ENCODE results near the gene PCNX2. TPM values are rescaled to one million over a fixed set of nuclear protein-coding genes. Genes with fewer than 3 reads are reported as not detected.
A peak's percentile ranks its signal among the peaks of the same experiment; 100 is the strongest.

The PCNX2 gene
- total RNA-seq, 1 donor = 56.8 TPM

DNA sequence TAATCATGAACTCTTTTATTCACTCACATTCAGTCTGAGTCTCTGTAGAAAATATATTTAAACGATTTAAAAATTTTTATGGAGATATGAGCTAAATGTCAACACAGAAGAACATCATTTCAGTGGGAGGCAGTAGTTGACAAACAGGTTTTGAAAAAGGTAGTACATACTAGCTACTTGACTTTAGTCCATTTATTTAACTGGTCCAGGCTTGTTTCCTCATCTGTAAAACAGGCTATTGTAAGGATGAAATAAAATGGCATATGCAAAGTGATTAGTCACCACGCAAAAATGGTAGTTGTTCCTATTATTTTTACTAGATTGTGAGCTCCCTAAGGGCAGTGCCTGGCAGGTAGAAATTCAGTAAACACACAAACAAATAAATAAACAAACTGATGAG, 270.0 kb downstream of the PCNX2 start:
- Histone ChIP-seq H3K27ac (ENCODE audit: low read depth, low read length) (no peak overlapping the region), H3K4me3 (ENCODE audit: insufficient read depth, low read length) (no peak overlapping the region), H3K79me2 (ENCODE audit: insufficient read depth, low read length) (no peaks in the 10 kb centered on the region), H4K20me1 (ENCODE audit: insufficient read depth, low read length) (no peaks in the 10 kb centered on the region), H3K4me2 (ENCODE audit: insufficient read depth, low read length) (no peak overlapping the region), H3K9me3 (ENCODE audit: low read depth, low read length) (no peaks in the 10 kb centered on the region), H3K36me3 (ENCODE audit: insufficient read depth, low read length) (no peaks in the 10 kb centered on the region), H2AFZ (ENCODE audit: low read length) (no peak overlapping the region), H3K27me3 (ENCODE audit: insufficient read depth, low read length) (no peaks in the 10 kb centered on the region), H3K4me1 (ENCODE audit: insufficient read depth, low read length) (no peaks in the 10 kb centered on the region)
- TF ChIP-seq, protein P1, sequence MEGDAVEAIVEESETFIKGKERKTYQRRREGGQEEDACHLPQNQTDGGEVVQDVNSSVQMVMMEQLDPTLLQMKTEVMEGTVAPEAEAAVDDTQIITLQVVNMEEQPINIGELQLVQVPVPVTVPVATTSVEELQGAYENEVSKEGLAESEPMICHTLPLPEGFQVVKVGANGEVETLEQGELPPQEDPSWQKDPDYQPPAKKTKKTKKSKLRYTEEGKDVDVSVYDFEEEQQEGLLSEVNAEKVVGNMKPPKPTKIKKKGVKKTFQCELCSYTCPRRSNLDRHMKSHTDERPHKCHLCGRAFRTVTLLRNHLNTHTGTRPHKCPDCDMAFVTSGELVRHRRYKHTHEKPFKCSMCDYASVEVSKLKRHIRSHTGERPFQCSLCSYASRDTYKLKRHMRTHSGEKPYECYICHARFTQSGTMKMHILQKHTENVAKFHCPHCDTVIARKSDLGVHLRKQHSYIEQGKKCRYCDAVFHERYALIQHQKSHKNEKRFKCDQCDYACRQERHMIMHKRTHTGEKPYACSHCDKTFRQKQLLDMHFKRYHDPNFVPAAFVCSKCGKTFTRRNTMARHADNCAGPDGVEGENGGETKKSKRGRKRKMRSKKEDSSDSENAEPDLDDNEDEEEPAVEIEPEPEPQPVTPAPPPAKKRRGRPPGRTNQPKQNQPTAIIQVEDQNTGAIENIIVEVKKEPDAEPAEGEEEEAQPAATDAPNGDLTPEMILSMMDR (IDR thresholded peaks at IDR 0.05; ENCODE audit: extremely low read depth, low read depth, low read length) = no peak
- DNase-seq (ENCODE audit: insufficient read length, low spot score, missing footprints) = no peak

DNA sequence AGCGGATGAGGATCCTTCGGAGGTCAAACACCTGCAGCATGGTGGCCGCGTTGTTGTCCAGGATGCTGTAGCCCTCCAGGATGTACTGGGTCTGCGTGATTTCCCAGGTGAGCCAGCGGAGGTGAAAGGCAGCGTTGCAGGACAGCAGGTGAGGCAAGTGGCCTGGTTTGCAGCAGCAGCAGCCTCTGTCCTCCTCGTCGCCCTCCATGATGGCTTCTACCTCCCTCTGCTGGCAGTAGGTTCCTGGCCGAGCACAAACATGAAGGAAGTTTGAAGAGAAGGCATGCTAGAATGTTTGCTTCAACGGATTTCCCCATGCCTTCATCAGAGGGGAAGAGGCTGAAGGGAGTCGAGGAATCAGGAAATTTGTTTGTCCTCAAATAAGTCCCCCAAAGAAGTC, 270.4 kb downstream of the PCNX2 start:
- TF ChIP-seq, protein P1 (IDR thresholded peaks at IDR 0.05; ENCODE audit: extremely low read depth, low read depth, low read length) = peak; percentile 39
- Histone ChIP-seq H3K27ac (ENCODE audit: low read depth, low read length) (no peak overlapping the region), H4K20me1 (ENCODE audit: insufficient read depth, low read length) (no peaks in the 10 kb centered on the region), H3K79me2 (ENCODE audit: insufficient read depth, low read length) (no peaks in the 10 kb centered on the region), H3K4me2 (ENCODE audit: insufficient read depth, low read length) (no peak overlapping the region), H2AFZ (ENCODE audit: low read length) (no peak overlapping the region), H3K4me1 (ENCODE audit: insufficient read depth, low read length) (no peaks in the 10 kb centered on the region), H3K4me3 (ENCODE audit: insufficient read depth, low read length) (no peak overlapping the region), H3K9me3 (ENCODE audit: low read depth, low read length) (no peaks in the 10 kb centered on the region), H3K36me3 (ENCODE audit: insufficient read depth, low read length) (no peaks in the 10 kb centered on the region), H3K27me3 (ENCODE audit: insufficient read depth, low read length) (no peaks in the 10 kb centered on the region)
- DNase-seq (ENCODE audit: insufficient read length, low spot score, missing footprints) = peak; percentile 48

DNA sequence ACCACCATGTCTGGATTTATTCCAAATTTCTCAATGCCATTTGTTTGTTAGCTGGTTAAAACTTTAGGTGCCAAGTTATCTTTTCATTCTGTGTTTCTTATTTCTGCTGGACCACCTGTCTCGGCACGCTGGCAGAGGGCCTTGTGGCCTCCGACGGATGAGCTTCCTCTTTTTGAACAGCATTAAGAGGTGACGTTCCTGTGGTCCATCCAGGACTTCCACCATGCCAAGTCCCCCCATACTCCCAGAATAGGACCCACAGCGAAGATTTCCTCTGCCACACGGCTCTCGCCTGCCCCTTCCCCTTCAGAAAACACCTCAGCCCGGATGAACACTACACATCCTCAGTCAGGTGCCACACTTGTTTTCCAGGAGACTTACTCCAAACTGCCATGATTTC, 271.3 kb downstream of the PCNX2 start:
- Histone ChIP-seq H3K79me2 (ENCODE audit: insufficient read depth, low read length) (no peaks in the 10 kb centered on the region), H3K9me3 (ENCODE audit: low read depth, low read length) (no peaks in the 10 kb centered on the region), H3K27ac (ENCODE audit: low read depth, low read length) (no peak overlapping the region), H3K36me3 (ENCODE audit: insufficient read depth, low read length) (no peaks in the 10 kb centered on the region), H2AFZ (ENCODE audit: low read length) (no peak overlapping the region), H4K20me1 (ENCODE audit: insufficient read depth, low read length) (no peaks in the 10 kb centered on the region), H3K4me3 (ENCODE audit: insufficient read depth, low read length) (no peak overlapping the region), H3K4me2 (ENCODE audit: insufficient read depth, low read length) (no peak overlapping the region), H3K27me3 (ENCODE audit: insufficient read depth, low read length) (no peaks in the 10 kb centered on the region), H3K4me1 (ENCODE audit: insufficient read depth, low read length) (no peaks in the 10 kb centered on the region)
- TF ChIP-seq, protein P1 (IDR thresholded peaks at IDR 0.05; ENCODE audit: extremely low read depth, low read depth, low read length) = no peak
- no peak for DNase-seq (ENCODE audit: insufficient read length, low spot score, missing footprints)

DNA sequence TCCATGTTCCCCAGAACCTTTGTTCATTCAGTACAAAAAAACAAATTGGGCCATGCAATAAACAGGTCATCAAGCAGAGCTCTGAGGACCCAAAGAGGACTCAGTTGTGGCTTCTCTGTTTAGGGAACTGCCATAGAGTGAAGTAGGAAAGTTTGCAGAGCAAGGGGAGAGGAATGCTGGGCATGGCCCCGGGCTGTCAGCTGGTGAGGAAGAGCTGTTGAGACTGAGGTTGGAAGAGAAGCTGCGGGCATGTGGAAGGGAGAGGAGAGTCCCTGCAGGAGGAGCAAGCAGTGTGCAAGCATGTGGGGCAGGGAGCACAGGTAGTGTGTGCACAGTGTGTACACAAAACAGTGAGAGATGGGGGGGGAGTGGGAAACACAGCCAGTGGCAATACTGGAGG, 273.3 kb downstream of the PCNX2 start:
- no peaks in the 10 kb centered on the region for H3K79me2 ChIP-seq (ENCODE audit: insufficient read depth, low read length)
- H3K4me2 ChIP-seq (ENCODE audit: insufficient read depth, low read length) = no peak overlapping the region
- H3K36me3 ChIP-seq (ENCODE audit: insufficient read depth, low read length) = no peaks in the 10 kb centered on the region
- H3K9me3 ChIP-seq (ENCODE audit: low read depth, low read length) = no peaks in the 10 kb centered on the region
- no peaks in the 10 kb centered on the region for H4K20me1 ChIP-seq (ENCODE audit: insufficient read depth, low read length)
- H3K27ac ChIP-seq (ENCODE audit: low read depth, low read length) = no peak overlapping the region
- H3K4me1 ChIP-seq (ENCODE audit: insufficient read depth, low read length) = no peaks in the 10 kb centered on the region
- H3K4me3 ChIP-seq (ENCODE audit: insufficient read depth, low read length) = no peak overlapping the region
- DNase-seq (ENCODE audit: insufficient read length, low spot score, missing footprints) = no peak
- no peak overlapping the region for H2AFZ ChIP-seq (ENCODE audit: low read length)
- H3K27me3 ChIP-seq (ENCODE audit: insufficient read depth, low read length) = no peaks in the 10 kb centered on the region
- TF ChIP-seq, protein P1 (IDR thresholded peaks at IDR 0.05; ENCODE audit: extremely low read depth, low read depth, low read length) = no peak
